Fibroblast of the conjunctiva (primary cell): ENCODE measurements around the gene BTBD9.
"Not testable (repeated sequence)": the region's sequence is repeated elsewhere in the genome, so short reads cannot be mapped to it uniquely, and the experiment has no call there.

Source experiments
- DNase-seq: peaks from one replicate; pipeline ENCODE4 v3.0.0-alpha.2; 2010; ENCODE audit warnings: low read depth

Gene BTBD9

DNA sequence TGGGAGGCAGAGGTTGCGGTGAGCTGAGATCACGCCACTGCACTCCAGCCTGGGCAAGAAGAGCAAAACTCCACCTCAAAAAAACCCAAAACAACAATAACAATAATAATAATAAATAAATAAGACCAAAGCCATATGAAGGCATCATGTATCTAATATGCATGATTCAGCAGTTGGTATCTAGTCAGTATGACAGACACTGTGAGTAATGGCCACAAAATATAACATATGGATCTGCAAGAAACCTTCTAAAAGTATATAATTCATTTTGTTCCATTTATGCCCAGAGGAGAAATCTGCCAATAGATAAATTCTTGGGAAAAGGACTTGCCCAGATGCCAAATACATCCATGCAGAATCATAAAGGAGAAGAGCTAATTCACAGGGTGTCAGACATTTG lies 252.3 kb downstream of the BTBD9 start:
- no peak for DNase-seq

- no peak for DNase-seq
Observed at GRCh38 chr6:38378801-38379200, 260.9 kb downstream of the BTBD9 start.

- no peak for DNase-seq
Observed at GRCh38 chr6:38375937-38376336, 263.8 kb downstream of the BTBD9 start.

- DNase-seq, result no peak
Observed at GRCh38 chr6:38375341-38375740, 264.4 kb downstream of the BTBD9 start.

DNA sequence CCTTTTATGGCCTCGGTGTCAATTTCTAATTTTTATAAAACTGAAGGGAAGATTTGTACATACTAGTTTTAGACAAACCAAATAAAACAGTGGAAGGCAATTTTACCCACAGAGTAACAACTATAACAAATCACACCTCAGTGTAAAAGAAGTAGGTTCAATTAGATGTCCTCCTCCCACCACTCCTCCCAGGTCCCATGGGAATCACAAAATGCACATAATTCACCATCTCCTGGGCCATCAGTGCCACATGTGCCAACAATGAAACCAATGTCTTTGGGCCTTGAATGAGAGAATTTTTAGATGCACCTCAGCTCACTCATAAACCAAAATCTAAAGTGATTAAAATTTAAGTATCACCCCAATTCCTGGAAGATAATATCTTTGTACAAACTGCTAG lies 267.8 kb downstream of the BTBD9 start:
- no peak for DNase-seq

GRCh38 chr6:38370653-38371601 lies 268.8 kb downstream of the BTBD9 start:
- no peak for DNase-seq

DNA sequence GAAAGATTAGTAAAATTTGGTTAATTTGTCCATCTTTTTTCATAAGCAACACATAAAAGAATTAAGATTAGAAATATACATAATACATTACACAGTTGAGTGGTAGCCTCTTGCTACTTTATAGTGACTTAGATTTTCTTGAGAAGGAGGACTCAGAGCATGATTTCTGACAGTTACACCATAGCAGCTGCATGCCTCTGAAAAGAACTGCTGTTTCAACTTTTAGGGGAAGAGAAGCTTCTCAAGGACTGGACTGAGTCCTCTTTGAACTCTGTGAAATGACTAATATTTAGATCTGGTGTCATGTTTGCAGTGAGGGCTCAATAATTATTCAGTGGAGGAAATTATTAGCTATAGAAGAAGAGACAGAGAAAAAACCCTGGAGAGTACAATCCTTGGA lies 272.5 kb downstream of the BTBD9 start:
- no peak for DNase-seq

DNA sequence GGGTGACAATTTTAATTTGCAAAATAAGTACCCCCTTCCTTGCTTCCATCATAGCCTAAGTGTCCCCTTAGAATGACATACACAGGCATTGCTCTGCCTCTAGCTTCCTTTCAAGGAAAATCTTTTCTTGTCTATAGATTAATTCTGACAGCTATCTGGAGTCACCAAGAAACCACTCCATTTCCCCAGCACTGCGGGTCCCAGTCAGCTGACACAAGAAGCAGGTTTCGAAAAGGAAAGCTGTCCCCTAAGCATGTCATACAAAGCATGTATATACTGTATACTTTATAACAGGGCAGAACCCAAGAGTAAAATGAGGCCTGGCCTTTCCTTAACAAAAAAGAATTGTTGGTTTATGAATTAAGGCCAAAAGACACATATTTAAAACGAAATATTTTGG lies 273.5 kb downstream of the BTBD9 start:
- no peak for DNase-seq

- no peak for DNase-seq
Observed at GRCh38 chr6:38364775-38365174, 275.0 kb downstream of the BTBD9 start.

- no peak for DNase-seq
Observed at GRCh38 chr6:38364127-38364526, 275.6 kb downstream of the BTBD9 start.

GRCh38 chr6:38355519-38355918 lies 284.2 kb downstream of the BTBD9 start:
- DNase-seq, result no peak

GRCh38 chr6:38354905-38355304 lies 284.8 kb downstream of the BTBD9 start:
- DNase-seq, result no peak

- no peak for DNase-seq
Observed at GRCh38 chr6:38354037-38354381, 285.7 kb downstream of the BTBD9 start.

- DNase-seq, result no peak
Observed at GRCh38 chr6:38353310-38354036, 286.3 kb downstream of the BTBD9 start.

DNA sequence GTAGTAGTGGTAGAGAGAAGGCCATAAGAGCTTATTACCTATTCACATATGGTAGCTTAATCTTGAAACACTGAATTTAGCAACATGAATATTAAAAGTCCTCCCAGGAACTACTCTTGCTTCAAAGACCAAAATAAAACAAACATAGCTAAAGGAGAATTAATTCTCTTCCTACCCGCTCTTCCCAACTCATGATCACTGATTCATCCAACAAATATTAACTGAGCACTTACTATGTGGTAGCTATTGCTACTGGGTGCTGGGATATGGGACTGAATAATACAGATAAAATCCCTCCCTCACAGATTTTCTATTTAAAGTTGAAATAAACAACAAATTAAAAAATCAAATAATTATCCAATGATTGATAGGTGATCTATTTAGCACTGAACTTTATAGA lies 287.1 kb downstream of the BTBD9 start:
- no peak for DNase-seq

GRCh38 chr6:38350942-38351341 lies 288.8 kb downstream of the BTBD9 start:
- DNase-seq, result no peak

DNA sequence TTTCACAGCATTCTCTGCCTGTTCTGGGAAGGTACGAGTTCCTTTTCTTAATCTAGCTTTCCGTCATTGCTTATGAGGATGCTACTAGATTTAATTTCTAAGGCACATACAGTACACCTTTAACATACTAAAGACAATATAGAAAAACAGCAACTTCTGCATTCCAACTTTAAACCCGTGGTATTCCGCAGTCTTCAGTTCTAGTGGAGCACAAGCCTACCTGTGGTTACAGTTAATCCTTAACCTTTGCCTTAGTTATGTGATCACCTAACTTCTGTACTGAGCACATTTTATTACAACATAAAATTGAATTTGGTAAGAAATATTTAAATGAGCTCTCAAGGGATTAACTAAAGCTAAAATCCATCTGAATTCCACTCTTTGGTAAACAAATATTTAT lies 289.5 kb downstream of the BTBD9 start:
- DNase-seq, result no peak

DNA sequence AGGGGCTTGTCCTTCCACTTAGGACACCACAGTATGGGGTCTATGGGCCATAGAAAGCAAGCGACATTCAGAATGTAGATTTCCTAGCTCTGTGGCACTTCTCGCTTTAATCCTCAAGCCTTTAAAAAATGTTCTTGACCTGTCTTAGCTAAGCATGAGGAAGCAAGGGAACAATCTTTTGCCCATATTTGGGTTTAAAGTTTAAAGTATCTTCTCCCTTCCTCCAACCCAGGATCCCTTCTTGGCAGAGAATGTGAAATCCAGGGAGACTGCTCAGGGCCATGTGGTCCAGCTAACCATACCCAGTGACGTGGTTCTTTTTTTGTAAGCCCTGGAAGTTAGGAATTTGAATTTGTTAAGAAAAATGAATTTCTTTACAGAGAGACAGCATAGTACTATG lies 289.9 kb downstream of the BTBD9 start:
- DNase-seq, result no peak

- no peak for DNase-seq
Observed at GRCh38 chr6:38349221-38349620, 290.5 kb downstream of the BTBD9 start.

DNA sequence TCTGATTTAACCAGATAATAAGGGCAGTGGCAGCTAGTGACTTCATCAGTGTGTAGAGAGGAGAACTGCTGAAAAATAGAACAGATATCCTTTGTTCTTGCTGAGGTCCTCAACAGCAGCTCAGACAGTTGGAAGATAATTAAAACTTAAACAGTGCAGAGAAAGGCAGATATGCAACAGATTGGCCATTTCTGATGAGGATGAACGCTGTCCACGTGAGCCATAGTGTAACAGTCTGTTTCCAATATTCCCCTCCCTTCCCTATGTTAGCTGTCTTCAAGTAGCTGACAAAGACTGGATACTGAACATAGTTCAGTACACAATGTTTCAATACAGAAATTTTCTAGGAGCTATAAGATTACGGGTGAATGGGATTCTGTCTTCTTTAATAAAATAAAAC lies 291.4 kb downstream of the BTBD9 start:
- DNase-seq, result no peak

- not testable (repeated sequence) for DNase-seq
Observed at GRCh38 chr6:38347829-38348228, 291.9 kb downstream of the BTBD9 start.

- peak; percentile 53 for DNase-seq
Observed at GRCh38 chr6:38346291-38347079, 293.2 kb downstream of the BTBD9 start.

DNA sequence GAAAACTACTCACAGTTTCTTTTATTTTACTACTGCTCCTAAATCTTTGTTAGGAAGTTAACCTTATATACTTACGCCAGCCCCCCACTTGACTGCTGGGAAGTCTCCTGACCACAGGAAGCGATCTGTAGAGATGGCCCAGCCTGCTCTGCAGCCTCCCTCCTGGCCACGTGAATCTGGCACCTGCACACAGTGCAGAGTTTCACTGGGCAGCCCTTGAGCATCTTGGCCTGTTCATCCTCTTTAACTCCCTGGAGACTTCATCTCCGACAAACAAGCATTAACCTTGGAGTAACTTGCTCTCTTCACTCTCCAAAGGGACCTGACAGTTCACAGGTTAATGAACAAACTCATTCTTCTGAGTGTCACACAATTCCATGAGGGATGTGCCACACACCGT lies 294.1 kb downstream of the BTBD9 start:
- DNase-seq, result no peak
